Measurements from ENCODE around the gene CSNK1A1.
"Not testable (repeated sequence)": the region's sequence is repeated elsewhere in the genome, so short reads cannot be mapped to it uniquely, and the experiment has no call there.

The CSNK1A1 gene

GRCh38 chr5:149572576-149573231 lies 21.5 kb upstream of the CSNK1A1 start:
- no peak for DNase-seq (ENCODE audit: low spot score)

GRCh38 chr5:149572170-149572569 lies 20.9 kb upstream of the CSNK1A1 start:
- DNase-seq (ENCODE audit: low spot score) = no peak

- DNase-seq (ENCODE audit: low spot score) = no peak
Observed at GRCh38 chr5:149567226-149567625, 16.0 kb upstream of the CSNK1A1 start.

GRCh38 chr5:149564542-149565140 lies 13.4 kb upstream of the CSNK1A1 start:
- DNase-seq (ENCODE audit: low spot score) = peak; percentile 93

- no peak for DNase-seq (ENCODE audit: low spot score)
Observed at GRCh38 chr5:149563466-149563865, 12.2 kb upstream of the CSNK1A1 start.

GRCh38 chr5:149561848-149562247 lies 10.6 kb upstream of the CSNK1A1 start:
- peak; percentile 35 for DNase-seq (ENCODE audit: low spot score)

- DNase-seq (ENCODE audit: low spot score) = no peak
Observed at GRCh38 chr5:149559706-149560105, 8.5 kb upstream of the CSNK1A1 start.

GRCh38 chr5:149552553-149553160 lies 1.4 kb upstream of the CSNK1A1 start:
- DNase-seq (ENCODE audit: low spot score) = no peak

- DNase-seq (ENCODE audit: low spot score) = no peak
Observed at GRCh38 chr5:149552038-149552494, 827 bp upstream of the CSNK1A1 start.

GRCh38 chr5:149550594-149551226 lies 529 bp downstream of the CSNK1A1 start:
- peak; percentile 25 for DNase-seq (ENCODE audit: low spot score)

GRCh38 chr5:149550268-149550583 lies 1.0 kb downstream of the CSNK1A1 start:
- DNase-seq (ENCODE audit: low spot score) = no peak

- peak; percentile 51 for DNase-seq (ENCODE audit: low spot score)
Observed at GRCh38 chr5:149549461-149550267, 1.6 kb downstream of the CSNK1A1 start.

- no peak for DNase-seq (ENCODE audit: low spot score)
Observed at GRCh38 chr5:149546974-149547373, 4.3 kb downstream of the CSNK1A1 start.

GRCh38 chr5:149545327-149545726 lies 5.9 kb downstream of the CSNK1A1 start:
- DNase-seq (ENCODE audit: low spot score) = no peak

GRCh38 chr5:149544028-149544420 lies 7.2 kb downstream of the CSNK1A1 start:
- DNase-seq (ENCODE audit: low spot score) = peak; percentile 47

GRCh38 chr5:149543361-149544027 lies 7.7 kb downstream of the CSNK1A1 start:
- DNase-seq (ENCODE audit: low spot score) = no peak

GRCh38 chr5:149541893-149542292 lies 9.3 kb downstream of the CSNK1A1 start:
- DNase-seq (ENCODE audit: low spot score) = no peak

GRCh38 chr5:149540089-149540488 lies 11.2 kb downstream of the CSNK1A1 start:
- DNase-seq (ENCODE audit: low spot score) = no peak

GRCh38 chr5:149537374-149537975 lies 13.8 kb downstream of the CSNK1A1 start:
- no peak for DNase-seq (ENCODE audit: low spot score)

GRCh38 chr5:149535787-149536186 lies 15.5 kb downstream of the CSNK1A1 start:
- DNase-seq (ENCODE audit: low spot score) = not testable (repeated sequence)

- no peak for DNase-seq (ENCODE audit: low spot score)
Observed at GRCh38 chr5:149532413-149532812, 18.8 kb downstream of the CSNK1A1 start.

Data from pons (tissue), 1 donor.